ENCODE data around the gene ALK.
"Not testable (repeated sequence)": the region's sequence is repeated elsewhere in the genome, so short reads cannot be mapped to it uniquely, and the experiment has no call there.

The ALK gene

GRCh38 chr2:29753671-29754444, 167.5 kb downstream of the ALK start:
- DNase-seq, result no peak

- no peak for DNase-seq
Measured at GRCh38 chr2:29751390-29751789, 170.0 kb downstream of the ALK start.

- DNase-seq, result not testable (repeated sequence)
Measured at GRCh38 chr2:29750463-29750862, 170.9 kb downstream of the ALK start.

- no peak for DNase-seq
Measured at GRCh38 chr2:29749843-29750242, 171.5 kb downstream of the ALK start.

GRCh38 chr2:29749041-29749440, 172.3 kb downstream of the ALK start:
- DNase-seq, result no peak

- DNase-seq, result no peak
Measured at GRCh38 chr2:29747786-29748470, 173.5 kb downstream of the ALK start.

GRCh38 chr2:29744976-29745375, 176.4 kb downstream of the ALK start:
- DNase-seq, result no peak

GRCh38 chr2:29743516-29743915, 177.9 kb downstream of the ALK start:
- DNase-seq, result no peak

- DNase-seq, result no peak
Measured at GRCh38 chr2:29742656-29743055, 178.7 kb downstream of the ALK start.

GRCh38 chr2:29741132-29741531, 180.3 kb downstream of the ALK start:
- DNase-seq, result no peak

- DNase-seq, result no peak
Measured at GRCh38 chr2:29733965-29734364, 187.4 kb downstream of the ALK start.

GRCh38 chr2:29733213-29733612, 188.2 kb downstream of the ALK start:
- DNase-seq, result no peak

- DNase-seq, result no peak
Measured at GRCh38 chr2:29731948-29732347, 189.4 kb downstream of the ALK start.

- no peak for DNase-seq
Measured at GRCh38 chr2:29729932-29730331, 191.5 kb downstream of the ALK start.

- DNase-seq, result no peak
Measured at GRCh38 chr2:29729401-29729800, 192.0 kb downstream of the ALK start.

GRCh38 chr2:29726976-29727375, 194.4 kb downstream of the ALK start:
- no peak for DNase-seq

- DNase-seq, result no peak
Measured at GRCh38 chr2:29725610-29726009, 195.8 kb downstream of the ALK start.

- DNase-seq, result no peak
Measured at GRCh38 chr2:29724282-29724681, 197.1 kb downstream of the ALK start.

GRCh38 chr2:29723255-29724001, 198.0 kb downstream of the ALK start:
- DNase-seq, result no peak

- DNase-seq, result no peak
Measured at GRCh38 chr2:29719639-29720038, 201.7 kb downstream of the ALK start.

- no peak for DNase-seq
Measured at GRCh38 chr2:29718076-29718686, 203.2 kb downstream of the ALK start.

- no peak for DNase-seq
Measured at GRCh38 chr2:29715655-29716054, 205.7 kb downstream of the ALK start.

GRCh38 chr2:29714333-29714732, 207.1 kb downstream of the ALK start:
- DNase-seq, result no peak

Data from effector CD4-positive, alpha-beta T cell (primary cell).